B cell (primary cell): Measurements from ENCODE around the gene HSPBP1.

Experiments
- EZH2 ChIP-seq: IDR thresholded peaks from 2 replicates; pipeline ENCODE4 v1.6.1; 2012; ENCODE audit warnings: borderline replicate concordance, low read depth, mild to moderate bottlenecking, moderate library complexity, low read length; ENCODE audit not compliant: insufficient read depth, poor library complexity, severe bottlenecking
- TF ChIP-seq, protein P1 (sequence below): fragments of 200-600 bp; IDR thresholded peaks from one replicate; pipeline ENCODE4 v1.8.0; 2022; ENCODE audit warnings: antibody characterized with exemption, mild to moderate bottlenecking

DNA sequence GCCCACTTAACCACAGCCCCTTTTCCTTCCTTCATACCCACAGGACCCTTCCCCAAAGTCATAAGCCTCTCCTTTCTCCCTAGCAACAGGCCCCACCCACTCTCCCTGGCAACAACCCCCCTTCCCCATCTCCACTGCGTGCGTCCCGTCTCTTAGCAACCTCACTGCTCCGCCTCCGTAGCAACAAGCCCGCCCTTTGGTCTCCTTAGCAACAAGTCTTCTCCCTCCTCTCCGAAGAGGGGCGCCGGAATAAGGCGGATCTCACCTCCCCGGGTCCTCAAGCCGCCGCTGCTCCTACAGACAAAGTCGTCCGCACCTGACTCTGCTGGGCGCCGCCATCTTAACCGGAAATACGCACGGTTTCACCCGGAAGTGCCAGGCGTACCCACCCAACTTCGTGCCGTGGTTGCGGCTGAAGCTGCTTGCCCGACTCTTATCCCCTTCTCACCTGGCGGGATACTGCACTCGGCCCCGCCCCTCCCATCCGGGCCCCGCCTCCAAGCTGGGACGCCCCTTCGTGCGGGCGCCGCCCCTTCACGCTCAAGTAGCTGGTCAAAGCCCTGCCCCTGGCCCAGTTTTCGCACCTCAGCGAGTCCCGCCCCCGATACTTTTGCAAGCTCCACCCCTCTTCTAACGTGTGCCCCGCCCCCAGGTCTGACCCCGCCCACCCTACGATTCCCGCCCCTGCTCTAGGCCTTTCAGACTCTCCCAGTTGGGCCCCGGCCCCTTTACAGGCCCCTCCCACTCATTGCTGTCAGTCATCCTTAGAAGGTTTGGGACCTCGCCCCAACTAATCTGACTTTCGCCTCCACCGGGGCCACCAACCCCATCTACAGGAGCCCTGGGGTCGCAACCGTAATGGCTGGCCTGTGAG lies at the start of gene HSPBP1:
- no peak for TF ChIP-seq EZH2
- TF ChIP-seq, protein P1, sequence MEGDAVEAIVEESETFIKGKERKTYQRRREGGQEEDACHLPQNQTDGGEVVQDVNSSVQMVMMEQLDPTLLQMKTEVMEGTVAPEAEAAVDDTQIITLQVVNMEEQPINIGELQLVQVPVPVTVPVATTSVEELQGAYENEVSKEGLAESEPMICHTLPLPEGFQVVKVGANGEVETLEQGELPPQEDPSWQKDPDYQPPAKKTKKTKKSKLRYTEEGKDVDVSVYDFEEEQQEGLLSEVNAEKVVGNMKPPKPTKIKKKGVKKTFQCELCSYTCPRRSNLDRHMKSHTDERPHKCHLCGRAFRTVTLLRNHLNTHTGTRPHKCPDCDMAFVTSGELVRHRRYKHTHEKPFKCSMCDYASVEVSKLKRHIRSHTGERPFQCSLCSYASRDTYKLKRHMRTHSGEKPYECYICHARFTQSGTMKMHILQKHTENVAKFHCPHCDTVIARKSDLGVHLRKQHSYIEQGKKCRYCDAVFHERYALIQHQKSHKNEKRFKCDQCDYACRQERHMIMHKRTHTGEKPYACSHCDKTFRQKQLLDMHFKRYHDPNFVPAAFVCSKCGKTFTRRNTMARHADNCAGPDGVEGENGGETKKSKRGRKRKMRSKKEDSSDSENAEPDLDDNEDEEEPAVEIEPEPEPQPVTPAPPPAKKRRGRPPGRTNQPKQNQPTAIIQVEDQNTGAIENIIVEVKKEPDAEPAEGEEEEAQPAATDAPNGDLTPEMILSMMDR, result no peak
